ENCODE measurements around the gene LARGE2.

DNA sequence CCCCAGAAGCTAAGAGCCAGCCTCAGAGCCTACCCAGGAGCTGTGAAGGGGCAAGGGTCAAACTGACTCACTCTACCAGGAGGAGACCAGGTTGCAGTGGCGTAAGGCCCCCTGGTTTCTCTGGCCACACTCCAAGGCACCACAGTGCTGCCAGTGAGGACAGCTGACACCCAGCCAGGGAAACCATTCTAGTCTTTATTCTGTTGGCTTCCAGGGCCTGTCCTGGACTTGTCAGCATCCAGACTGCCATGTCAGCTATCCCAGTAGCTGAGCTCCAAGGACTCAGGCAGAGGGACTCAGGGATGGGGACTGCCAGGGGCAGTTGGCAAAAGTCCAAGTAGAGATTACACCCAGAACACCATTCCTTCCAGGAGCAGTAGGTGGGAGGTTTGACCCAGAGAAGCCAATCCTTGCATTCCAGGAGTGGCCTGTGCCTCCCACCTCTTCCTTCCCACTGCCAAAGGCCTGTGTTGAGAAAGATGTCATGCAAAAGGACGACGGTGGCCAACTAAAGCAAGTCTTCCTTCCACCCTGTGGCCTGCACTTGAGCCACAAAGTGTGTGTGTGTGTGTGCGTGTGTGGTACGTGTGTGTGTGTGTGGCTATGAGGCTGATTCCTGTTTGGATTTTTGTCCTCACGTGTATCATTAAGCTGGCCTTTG is 40.6 kb upstream of the LARGE2 start:
- TF ChIP-seq POLR2AphosphoS5 (IDR thresholded peaks at IDR 0.05) (no peak), CTCF (IDR thresholded peaks at IDR 0.05; ENCODE audit: poor library complexity, severe bottlenecking) (no peak), EZH2 (IDR thresholded peaks at IDR 0.05; ENCODE audit: borderline replicate concordance, insufficient read depth, low read length, poor library complexity, severe bottlenecking) (no peak), RAD21 (conservative IDR thresholded peaks at IDR 0.05) (no peak), EP300 (conservative IDR thresholded peaks at IDR 0.05; ENCODE audit: poor library complexity, severe bottlenecking) (no peak), TAF1 (IDR thresholded peaks at IDR 0.05; ENCODE audit: low read depth) (no peak), SMC3 (conservative IDR thresholded peaks at IDR 0.05; ENCODE audit: poor library complexity) (no peak)
- TF ChIP-seq, protein P1, sequence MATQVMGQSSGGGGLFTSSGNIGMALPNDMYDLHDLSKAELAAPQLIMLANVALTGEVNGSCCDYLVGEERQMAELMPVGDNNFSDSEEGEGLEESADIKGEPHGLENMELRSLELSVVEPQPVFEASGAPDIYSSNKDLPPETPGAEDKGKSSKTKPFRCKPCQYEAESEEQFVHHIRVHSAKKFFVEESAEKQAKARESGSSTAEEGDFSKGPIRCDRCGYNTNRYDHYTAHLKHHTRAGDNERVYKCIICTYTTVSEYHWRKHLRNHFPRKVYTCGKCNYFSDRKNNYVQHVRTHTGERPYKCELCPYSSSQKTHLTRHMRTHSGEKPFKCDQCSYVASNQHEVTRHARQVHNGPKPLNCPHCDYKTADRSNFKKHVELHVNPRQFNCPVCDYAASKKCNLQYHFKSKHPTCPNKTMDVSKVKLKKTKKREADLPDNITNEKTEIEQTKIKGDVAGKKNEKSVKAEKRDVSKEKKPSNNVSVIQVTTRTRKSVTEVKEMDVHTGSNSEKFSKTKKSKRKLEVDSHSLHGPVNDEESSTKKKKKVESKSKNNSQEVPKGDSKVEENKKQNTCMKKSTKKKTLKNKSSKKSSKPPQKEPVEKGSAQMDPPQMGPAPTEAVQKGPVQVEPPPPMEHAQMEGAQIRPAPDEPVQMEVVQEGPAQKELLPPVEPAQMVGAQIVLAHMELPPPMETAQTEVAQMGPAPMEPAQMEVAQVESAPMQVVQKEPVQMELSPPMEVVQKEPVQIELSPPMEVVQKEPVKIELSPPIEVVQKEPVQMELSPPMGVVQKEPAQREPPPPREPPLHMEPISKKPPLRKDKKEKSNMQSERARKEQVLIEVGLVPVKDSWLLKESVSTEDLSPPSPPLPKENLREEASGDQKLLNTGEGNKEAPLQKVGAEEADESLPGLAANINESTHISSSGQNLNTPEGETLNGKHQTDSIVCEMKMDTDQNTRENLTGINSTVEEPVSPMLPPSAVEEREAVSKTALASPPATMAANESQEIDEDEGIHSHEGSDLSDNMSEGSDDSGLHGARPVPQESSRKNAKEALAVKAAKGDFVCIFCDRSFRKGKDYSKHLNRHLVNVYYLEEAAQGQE (IDR thresholded peaks at IDR 0.05; ENCODE audit: borderline replicate concordance), result no peak

Measured in neural cell (in vitro differentiated cells).